Ureter (tissue), 1 donor: ENCODE results near the gene FANCD2OS. TPM values are rescaled to one million over a fixed set of nuclear protein-coding genes. Genes with fewer than 3 reads are reported as not detected.
"Not testable (repeated sequence)": the region's sequence is repeated elsewhere in the genome, so short reads cannot be mapped to it uniquely, and the experiment has no call there.

Source experiments
- DNase-seq: peaks from one replicate; pipeline ENCODE4 v3.0.0-alpha.2; 2020; ENCODE audit warnings: low spot score
- total RNA-seq: library from RNA; stranded (reverse); gene quantifications from one replicate; pipeline ENCODE4 v1.2.4, GENCODE V29; 2023
- donor health status: DM: yes; HTN: yes; CAD: no.

FANCD2OS gene, protein sequence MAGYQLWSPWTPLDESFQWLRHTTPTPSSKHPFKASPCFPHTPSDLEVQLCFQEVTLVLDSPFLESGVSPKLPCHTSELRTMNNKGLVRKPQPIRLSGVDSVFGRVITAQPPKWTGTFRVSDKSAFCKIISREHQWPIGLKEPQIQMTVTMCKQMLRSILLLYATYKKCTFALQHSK
- total RNA-seq: not detected

DNA sequence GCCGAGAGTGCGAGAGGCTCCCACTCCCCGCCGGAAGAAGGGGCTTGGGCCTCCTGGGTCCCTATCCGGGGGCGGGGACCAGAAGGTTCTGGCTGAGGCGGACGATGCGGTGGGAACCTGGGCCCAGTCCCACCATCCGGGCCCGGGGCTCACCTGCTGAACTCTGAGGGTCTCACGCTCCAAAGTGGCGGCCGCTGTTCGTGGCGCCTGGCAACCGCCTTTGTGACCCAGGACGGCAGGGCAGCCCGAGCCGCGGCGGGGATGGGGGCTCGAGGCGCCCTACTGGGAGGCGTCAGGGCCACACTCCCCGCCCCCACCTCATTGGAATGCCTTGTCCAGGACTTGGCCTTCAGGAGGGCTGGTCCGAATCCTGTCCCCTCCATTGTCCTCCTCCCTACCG lies at the start of gene FANCD2OS:
Gene FANCD2OS, minus strand, starts transcription at position 165 of the 400 bp plus-strand sequence. CDS start 3,481 bp downstream, outside the sequence.
- no peak for DNase-seq

DNA sequence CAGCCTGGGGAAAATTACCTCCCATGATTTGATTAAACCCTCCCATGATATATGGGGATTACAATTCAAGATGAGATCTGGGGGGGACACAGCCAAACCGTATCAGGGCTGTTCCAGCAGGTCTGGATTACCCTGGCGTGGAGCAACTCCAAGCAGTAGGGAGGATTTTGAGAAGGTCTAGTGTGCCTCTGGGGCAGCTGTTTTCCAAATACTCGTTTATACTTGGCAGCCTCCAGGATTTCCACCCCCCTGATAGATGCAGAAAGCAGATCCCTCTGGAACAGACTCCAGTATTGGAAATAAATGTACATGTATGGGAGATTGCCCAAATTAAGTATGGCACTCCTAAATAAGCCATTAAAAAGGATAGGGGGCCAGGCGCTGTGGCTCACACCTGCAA lies 49.0 kb upstream of the FANCD2OS start:
- DNase-seq: no peak

DNA sequence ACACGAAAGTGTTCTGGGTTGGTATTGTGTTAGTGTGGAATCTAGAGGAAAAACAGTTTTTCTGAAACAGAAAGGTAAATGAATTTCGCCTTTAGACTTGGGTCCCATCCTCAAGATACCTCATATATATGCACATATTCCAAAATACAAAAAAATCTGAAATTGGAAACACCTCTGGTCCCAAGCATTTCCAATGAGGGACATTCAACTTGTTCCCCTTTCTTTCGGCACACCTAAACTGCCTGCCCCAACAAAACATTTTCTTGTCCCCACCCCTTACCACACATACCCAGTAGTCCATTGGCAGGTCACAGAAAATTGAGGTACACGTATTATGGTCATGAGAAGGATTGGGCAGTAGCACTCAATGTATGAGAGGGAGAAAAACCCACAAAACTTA lies 47.6 kb upstream of the FANCD2OS start:
- no peak for DNase-seq

DNA sequence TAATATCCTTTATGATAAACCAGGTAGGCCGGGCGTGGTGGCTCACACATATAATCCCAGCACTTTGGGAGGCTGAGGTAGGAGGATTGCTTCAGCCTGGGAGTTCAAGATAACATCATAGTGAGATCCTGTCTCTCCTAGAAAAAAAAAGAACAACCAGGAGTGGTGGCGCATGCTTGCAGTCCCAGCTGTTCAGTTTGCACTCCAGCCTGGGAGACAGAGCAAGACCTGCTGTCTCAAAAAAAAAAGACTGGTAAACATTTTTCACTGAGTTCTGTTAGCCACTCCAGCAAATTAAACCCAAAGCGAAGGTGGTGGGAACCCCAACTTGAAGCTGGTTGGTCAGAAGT lies 47.0 kb upstream of the FANCD2OS start:
- no peak for DNase-seq

DNA sequence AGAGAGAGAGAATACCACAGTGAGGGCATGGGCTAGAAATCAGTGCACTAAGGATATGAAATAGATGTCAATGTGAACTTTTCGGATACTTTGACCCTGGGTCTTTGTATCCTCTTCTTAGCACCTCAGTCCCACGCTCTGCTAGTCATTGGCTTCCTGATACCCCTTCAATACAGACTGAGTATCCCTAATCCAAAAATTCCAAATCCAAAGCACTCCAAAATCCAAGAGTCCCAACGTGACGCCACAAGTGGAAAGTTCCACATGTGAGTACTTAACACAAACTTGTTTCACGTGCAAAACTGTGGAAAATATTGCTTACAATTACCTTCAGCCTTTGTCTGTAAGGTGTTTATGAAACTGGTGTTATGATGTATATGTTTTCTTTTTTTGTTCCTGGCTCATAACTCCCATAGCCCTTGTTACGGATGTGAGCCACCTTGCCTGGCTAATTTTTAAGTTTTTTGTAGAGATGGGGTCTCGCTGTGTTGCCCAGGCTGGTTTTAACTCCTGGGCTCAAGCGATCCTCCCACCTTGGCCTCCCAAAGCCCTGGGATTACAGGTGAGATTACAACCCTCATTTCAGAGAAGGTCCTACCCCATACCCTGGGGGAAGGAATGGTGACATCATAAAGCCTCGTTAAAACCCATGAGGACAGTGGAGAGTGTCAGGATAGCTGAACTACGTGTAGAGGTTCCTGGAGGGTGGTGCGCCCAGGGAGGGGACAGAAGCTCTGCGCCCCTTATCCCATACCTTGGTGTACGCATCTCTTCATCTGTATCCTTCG lies 46.5 kb upstream of the FANCD2OS start:
- DNase-seq: no peak

DNA sequence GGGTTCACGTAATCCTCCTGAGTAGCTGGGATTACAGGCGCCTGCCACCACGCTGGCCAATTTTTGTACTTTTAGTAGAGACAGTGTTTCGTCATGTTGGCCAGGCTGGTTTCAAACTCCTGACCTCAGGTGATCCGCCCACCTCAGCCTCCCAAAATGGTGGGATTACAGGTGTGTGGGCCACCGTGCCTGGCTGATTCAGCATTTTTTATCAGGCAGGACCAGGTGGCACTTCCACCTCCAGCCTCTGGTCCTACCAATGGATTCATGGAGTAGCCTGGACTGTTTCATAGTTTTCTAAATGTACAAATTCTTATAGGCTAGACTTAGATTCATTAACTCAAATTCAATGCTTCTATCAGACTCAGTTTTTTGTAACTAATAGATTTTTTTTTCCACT lies 42.9 kb upstream of the FANCD2OS start:
- no peak for DNase-seq

DNA sequence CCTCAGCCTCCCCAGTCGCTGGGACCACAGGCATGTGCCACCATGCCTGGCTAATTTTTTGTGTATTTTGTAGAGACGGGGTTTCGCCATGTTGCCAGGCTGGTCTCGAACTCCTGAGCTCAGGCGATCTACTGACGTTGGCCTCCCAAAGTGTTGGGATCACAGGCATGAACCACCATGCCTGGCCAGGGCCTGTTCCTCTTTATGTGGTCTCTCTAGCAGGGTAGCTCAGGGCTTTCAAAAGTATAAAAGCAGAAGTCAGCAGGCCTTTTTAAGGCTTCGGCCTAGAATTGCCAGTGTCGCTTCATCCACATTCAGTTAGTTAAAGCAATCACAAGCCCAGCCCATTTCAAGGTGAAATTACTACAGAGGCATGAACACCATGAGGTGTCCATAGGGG lies 41.2 kb upstream of the FANCD2OS start:
- DNase-seq: no peak

DNA sequence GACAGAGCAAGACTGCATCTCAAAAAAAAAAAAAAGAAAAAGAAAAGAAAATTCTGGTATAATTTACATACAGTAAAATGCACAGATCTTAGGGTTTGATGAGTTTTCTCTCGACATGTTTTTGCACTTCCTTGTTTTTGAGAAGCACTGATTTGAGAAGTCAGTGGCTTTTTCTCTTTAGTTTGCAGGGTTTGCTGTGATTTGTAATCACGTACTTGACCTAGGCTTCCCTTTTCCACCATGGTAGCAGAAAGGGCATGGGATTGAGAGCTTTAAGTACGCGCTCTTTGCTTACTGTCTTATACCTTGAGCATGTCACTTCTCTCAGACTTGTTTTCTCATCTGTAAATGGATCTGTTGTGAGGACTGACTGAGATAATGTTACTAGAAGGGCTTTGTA lies 37.6 kb upstream of the FANCD2OS start:
- no peak for DNase-seq

DNA sequence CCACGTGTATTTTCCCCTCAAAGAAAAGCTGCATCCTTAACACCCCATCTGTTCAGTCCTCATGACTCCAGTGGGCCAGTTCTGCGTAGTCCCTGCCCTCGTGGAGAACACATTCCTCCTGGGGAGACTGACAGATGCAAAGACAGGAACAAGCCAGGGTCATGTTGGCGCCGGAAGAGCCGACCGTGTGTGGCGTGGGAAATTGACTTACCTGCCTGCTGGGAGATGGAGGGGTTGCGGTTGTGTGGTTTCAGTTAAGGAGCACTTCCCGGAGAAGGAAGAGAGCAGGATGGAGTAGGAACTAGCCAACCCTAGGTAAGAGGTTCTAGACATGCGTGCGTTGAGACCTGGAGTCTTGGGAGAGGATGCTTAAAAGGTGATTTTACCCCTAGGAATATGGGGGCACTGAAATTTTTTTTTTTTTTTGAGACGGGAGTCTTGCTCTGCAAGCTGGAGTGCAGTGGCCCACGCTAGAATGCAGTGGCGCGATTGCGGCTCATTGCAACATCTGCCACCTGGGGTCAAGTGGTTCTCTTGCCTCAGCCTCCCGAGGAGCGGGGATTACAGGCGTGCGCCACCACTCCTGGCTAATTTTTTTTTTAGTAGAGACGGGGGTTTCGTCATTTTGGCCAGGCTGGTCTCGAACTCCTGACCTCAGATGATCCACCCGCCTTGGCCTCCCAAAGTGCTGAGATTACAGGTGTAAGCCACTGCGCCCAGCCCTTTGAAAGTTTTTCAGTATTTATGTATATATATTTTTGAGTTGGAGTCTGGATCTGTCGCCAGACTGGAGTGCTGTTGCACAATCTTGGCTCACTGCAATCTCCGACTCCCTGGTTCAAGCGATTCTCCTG lies 34.9 kb upstream of the FANCD2OS start:
- no peak for DNase-seq

DNA sequence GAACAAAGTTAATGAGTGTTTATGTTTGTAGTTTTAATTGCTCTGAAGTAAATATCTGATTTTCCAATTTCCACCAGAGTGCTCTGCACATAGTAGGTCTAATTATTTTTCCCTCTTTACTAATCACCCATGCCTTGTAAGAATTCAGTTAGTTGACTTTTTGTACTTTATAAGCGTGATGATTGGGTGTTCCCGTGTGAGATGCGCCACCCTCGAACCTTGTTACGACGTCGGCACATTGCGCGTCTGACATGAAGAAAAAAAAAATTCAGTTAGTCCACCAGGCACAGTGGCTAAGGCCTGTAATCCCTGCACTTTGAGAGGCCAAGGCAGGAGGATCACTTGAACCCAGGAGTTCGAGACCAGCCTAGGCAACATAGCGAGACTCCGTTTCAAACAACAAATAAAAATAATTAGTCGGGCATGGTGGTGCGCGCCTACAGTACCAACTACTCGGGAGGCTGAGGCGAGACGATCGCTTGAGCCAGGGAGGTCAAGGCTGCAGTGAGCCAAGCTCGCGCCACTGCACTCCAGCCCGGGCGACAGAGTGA lies 33.0 kb upstream of the FANCD2OS start:
- DNase-seq: no peak

DNA sequence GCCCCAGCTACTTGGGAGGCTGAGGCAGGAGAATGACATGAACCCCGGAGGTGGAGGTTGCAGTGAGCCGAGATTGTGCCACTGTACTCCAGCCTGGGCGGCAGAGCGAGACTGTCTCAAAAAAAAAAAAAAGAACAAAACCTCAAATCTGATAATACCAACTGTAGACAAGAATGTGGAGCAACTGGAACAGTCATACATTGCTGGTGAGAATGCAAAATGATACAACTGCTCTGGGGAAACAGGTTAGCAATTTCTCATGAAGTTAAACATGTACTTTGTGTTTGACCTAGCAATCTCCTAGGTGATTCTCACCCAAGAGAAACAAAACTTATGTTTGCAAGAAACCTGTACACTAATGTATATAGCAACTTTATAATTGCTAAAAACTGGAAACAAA lies 29.1 kb upstream of the FANCD2OS start:
- no peak for DNase-seq

DNA sequence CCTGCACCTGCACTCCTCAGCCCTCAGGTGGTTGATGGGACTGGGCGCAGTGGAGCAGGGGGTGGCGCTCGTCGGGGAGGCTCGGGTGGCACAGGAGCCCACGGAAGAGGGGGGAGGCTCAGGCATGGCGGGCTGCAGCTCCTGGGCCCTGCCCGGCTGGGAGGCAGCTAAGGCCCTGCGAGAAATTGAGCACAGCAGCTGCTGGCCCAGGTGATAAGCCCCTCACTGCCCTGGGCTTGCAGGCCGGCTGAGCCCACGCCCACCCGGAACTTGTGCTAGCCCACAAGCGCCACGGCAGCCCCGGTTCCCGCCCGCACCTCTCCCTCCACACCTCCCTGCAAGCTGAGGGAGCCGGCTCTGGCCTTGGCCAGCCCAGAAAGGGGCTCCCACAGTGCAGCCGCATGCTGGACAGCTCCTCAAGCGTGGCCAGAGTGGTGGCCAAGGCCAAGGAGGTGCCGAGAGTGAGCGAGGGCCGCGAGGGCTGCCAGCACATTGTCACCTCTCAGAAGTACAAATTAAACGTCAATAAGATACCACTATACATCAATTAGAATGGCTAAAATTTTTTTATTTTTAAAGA lies 28.5 kb upstream of the FANCD2OS start:
- DNase-seq: no peak

DNA sequence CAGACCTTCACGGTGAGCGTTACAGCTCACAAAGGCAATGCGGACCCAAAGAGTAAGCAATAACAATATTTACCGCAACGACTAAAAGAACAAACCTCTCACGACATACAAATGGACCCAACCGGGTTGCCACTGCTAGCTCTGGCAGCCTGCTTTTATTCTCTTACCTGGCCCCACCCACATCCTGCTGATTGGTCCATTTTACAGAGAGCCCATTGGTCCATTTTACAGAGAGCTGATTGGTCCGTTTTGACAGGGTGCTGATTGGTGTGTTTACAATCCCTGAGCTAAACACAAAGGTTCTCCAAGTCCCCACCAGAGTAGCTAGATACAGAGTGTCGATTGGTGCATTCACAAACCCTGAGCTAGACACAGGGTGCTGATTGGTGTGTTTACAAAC lies 27.8 kb upstream of the FANCD2OS start:
- DNase-seq: not testable (repeated sequence)

DNA sequence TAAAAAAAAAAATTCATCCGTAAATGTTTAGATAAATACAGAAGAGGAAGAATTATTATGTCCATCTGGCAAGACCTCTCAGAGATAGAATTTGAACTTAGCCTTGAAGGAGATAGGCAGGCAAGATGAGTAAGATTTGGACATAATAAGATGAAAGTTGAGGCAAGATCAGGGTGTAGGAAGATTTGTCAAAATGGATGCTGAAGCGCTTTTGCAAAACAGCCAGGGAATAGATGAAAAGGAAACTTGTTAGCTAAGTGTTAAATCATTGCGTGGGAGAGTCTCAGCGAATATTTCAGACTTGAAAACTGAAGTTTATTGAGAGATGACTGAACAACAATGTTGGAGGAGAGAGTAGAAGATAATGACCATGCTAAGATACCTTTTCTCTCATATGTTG lies 14.7 kb upstream of the FANCD2OS start:
- no peak for DNase-seq

DNA sequence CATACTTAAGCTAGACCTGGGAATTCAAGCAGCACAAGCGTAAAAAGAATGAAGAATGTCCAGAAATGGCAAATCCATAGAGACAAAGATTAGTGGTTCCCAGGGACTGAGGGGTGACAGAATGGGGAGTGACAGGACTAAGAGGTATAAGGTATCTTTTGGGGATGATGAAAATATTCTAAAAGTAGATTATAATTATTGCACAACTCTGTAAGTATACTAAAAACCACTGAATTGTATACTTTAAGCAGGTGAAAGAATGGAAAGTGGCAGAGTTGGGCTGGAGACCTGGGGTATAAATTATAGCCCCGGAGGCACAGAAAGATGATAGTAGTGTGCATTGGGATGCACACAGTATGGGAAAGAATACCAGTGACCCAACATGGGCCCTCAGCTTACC lies 13.0 kb upstream of the FANCD2OS start:
- no peak for DNase-seq

DNA sequence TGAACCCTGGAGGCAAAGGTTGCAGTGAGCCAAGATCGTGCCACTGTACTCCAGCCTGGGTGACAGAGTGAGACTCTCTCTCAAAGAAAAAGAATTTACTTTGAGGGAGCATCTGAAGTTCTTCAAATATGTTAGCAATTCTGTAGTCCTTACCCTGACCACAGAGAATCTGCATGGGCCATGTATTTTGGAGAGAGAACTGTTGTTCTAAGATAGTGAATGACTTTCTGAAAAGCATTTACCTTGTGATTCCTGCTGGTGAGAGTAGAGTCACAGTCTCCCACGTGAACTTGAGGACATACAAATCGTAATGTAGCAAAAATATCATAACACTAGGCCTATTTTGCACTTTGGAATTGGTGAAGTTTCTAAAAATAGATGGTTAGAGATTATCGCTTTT lies 11.3 kb upstream of the FANCD2OS start:
- DNase-seq: no peak

DNA sequence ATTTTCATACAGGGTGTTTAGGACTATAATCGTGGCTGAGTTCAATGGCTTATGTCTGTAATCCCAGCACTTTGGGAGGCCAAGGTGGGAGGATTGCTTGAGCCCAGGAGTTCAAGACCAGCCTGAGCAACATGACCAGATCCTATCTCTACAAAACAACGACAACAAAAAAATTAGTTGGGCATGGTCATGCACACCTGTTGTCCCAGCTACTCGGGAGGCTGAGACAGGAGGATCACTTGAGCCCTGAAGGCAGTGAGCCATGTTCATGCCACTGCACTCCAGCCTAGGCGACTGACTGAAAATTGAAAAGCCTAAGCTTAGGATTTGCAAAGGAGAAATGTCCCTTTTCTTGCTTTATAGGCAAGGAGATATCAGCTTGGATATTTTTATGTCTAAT lies 8.9 kb upstream of the FANCD2OS start:
- no peak for DNase-seq

DNA sequence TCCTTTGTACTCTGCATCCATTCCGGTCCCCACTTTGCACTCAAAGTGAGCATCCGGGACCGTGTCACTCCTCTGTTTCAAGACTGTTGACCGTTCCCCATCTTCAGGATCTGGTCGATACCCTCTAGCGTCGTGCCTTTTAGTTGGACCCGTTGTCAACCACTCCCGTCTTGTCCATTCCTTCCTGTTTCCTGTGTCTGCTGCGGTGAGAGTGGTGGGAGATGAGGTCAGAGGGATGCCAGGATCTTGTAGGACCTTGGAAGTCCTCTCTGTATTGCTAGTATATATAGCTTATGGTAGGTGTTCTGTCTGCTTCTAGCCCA lies 8.0 kb upstream of the FANCD2OS start:
- DNase-seq: no peak

DNA sequence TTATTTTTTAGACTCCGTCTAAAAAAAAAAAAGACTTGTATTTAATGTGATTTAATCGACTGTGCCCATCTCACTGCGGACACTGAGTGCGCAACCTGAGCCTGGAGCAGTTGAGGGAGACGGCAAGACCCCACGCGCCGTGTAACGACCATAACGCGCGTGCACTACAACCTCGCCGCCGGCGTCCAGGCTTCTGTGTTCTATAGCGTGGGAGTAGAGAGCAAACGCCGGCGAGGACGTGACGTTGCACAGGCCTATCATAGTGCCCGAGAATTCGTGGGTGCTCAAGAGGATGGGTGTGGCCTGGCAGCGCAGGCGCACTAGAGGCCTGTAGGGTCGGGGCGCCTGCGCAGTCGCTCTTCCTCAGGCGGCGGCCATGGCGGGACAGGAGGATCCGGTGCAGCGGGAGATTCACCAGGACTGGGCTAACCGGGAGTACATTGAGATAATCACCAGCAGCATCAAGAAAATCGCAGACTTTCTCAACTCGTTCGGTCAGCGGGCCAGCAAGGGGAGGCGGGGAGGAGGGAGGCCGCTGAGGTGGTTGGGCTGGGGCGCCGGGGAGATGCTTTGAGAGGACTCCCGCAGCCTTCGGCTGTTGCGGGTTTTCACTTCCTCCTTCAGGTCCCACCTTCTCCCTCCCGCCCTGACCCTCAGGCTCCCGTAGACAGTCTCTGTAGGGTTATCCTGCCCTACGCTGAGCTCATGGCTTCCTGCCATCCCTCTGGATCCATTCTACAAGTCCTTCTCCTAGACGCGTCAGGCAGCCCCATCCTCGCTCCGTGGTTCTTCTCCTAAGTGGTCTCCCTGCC lies 7.5 kb upstream of the FANCD2OS start, which contains the start of gene BRK1:
Gene BRK1, plus strand, starts transcription at position 350 of the 812 bp plus-strand sequence. Its CDS starts 27 bp downstream, at position 377.
- peak; percentile 94 for DNase-seq

DNA sequence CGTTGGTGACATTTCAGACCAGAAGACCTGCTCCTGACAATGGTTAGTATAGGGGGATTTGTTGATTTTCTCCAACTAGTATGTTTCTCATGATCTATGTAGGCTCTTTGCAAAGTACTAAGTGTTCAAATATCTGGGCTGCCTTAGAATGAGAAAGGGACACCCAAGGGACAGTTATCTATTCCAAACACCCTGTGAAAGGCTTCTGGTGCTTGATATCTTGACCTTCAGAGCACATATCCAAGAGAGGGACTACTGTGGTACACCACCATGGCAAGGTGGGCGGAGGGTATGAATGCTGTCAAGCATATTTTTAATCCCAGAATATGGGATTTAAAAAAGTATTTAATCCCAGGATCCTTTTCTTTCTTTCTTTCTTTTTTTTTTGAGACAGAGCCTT lies 1.1 kb downstream of the FANCD2OS start:
- no peak for DNase-seq

DNA sequence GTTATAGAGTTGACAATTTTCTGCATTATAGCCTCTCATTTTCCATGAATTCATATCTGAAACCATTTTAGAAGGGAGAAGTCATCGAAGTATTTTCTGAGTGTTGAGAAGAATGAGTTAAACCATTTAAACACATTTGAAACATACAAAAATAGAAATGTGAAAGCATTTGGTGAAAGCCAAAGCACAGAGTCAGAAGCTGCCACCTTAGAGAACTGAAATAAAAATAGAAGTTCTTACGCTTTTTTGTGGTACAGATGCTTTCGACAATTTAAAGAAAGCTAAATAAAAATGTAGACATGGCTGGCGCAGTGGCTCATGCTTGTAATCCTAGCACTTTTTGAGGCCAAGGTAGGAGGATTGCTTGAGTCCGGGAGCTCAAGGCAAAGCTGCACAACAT lies 9.0 kb downstream of the FANCD2OS start:
- no peak for DNase-seq
